HCT116 (cell line): ENCODE results near the gene ACVR1.

Experiments
- EZH2 ChIP-seq: fragments of 200-600 bp; sonication (generic); IDR thresholded peaks from 2 replicates; pipeline ENCODE4 v1.6.1; 2017; ENCODE audit warnings: antibody characterized with exemption, mixed run types
- POLR2A ChIP-seq: IDR thresholded peaks from 2 replicates; pipeline ENCODE4 v1.7.0; 2011; ENCODE audit warnings: borderline replicate concordance; ENCODE audit not compliant: insufficient read depth, insufficient read length; ENCODE audit errors: extremely low read depth
- POLR2AphosphoS5 ChIP-seq: IDR thresholded peaks from 2 replicates; pipeline ENCODE4 v1.6.1; 2011; ENCODE audit warnings: mild to moderate bottlenecking, low read depth, low read length, moderate library complexity
- SP1 ChIP-seq: IDR thresholded peaks from 2 replicates; pipeline ENCODE4 v1.6.1; 2012; ENCODE audit warnings: low read depth
- YY1 ChIP-seq: IDR thresholded peaks from 2 replicates; pipeline ENCODE4 v1.6.1; 2011; ENCODE audit warnings: low read length, low read depth, moderate library complexity, mild to moderate bottlenecking; ENCODE audit not compliant: insufficient replicate concordance; ENCODE audit errors: extremely low read depth
- TF ChIP-seq, protein P1 (sequence below), 3 experiments: fragments of 200-600 bp in 1 of 3; sonication (generic) in 1 of 3; IDR thresholded peaks in 2 of 3; conservative IDR thresholded peaks in 1 of 3; 2 replicates each; pipeline ENCODE4 v1.5.1; 2012 to 2017; ENCODE audit warnings: low read depth in 2 of 3, low read length in 2 of 3, antibody characterized with exemption in 1 of 3, borderline replicate concordance in 1 of 3, control low read depth in 1 of 3, mild to moderate bottlenecking in 1 of 3, mixed read lengths in 1 of 3, mixed run types in 1 of 3, moderate library complexity in 1 of 3; ENCODE audit not compliant: insufficient read depth in 1 of 3
- TF ChIP-seq, protein P2 (sequence below): IDR thresholded peaks from 2 replicates; pipeline ENCODE4 v1.6.1; 2012; ENCODE audit warnings: low read depth

DNA sequence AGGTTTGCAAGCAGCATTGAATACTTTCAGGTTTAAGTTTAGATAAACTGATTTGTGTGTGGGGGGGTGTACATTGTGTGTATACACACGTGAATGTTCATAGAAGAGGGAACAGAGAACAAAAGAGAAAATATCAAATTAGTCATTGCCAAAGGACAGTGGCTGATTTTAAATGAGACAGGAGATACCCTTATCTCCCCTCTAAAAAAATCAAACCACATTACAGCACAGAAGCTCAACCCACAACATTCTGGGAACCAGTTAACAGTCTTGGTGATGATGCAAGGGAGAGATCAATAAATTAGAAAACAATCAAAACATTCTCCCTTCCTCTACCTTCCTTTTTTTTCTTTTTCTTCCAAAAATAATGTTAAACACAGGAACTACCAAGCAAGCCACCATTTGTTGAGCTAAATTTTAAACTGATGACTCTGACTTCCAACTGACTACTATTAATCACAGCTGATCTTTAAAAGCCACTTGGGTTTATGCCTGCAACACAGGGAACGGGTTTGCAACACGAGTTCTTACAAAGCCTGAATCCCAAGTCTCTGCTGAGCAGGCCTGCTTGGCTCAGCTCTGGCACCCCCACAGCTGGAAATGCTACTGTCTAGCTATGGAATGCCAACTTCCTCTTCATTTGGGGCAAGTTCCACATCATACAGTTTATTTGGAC, 128.3 kb downstream of the ACVR1 start:
- TF ChIP-seq, protein P1, sequence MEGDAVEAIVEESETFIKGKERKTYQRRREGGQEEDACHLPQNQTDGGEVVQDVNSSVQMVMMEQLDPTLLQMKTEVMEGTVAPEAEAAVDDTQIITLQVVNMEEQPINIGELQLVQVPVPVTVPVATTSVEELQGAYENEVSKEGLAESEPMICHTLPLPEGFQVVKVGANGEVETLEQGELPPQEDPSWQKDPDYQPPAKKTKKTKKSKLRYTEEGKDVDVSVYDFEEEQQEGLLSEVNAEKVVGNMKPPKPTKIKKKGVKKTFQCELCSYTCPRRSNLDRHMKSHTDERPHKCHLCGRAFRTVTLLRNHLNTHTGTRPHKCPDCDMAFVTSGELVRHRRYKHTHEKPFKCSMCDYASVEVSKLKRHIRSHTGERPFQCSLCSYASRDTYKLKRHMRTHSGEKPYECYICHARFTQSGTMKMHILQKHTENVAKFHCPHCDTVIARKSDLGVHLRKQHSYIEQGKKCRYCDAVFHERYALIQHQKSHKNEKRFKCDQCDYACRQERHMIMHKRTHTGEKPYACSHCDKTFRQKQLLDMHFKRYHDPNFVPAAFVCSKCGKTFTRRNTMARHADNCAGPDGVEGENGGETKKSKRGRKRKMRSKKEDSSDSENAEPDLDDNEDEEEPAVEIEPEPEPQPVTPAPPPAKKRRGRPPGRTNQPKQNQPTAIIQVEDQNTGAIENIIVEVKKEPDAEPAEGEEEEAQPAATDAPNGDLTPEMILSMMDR (IDR thresholded peaks at IDR 0.05 in 2 of 3, conservative IDR thresholded peaks at IDR 0.05 in 1 of 3; ENCODE audit: borderline replicate concordance in 1 of 3, insufficient read depth in 1 of 3, low read depth in 2 of 3, low read length in 2 of 3) = no peak
- no peak for TF ChIP-seq YY1
- no peak for TF ChIP-seq POLR2AphosphoS5
- TF ChIP-seq POLR2A = no peak
- no peak for TF ChIP-seq EZH2
- TF ChIP-seq, protein P2, sequence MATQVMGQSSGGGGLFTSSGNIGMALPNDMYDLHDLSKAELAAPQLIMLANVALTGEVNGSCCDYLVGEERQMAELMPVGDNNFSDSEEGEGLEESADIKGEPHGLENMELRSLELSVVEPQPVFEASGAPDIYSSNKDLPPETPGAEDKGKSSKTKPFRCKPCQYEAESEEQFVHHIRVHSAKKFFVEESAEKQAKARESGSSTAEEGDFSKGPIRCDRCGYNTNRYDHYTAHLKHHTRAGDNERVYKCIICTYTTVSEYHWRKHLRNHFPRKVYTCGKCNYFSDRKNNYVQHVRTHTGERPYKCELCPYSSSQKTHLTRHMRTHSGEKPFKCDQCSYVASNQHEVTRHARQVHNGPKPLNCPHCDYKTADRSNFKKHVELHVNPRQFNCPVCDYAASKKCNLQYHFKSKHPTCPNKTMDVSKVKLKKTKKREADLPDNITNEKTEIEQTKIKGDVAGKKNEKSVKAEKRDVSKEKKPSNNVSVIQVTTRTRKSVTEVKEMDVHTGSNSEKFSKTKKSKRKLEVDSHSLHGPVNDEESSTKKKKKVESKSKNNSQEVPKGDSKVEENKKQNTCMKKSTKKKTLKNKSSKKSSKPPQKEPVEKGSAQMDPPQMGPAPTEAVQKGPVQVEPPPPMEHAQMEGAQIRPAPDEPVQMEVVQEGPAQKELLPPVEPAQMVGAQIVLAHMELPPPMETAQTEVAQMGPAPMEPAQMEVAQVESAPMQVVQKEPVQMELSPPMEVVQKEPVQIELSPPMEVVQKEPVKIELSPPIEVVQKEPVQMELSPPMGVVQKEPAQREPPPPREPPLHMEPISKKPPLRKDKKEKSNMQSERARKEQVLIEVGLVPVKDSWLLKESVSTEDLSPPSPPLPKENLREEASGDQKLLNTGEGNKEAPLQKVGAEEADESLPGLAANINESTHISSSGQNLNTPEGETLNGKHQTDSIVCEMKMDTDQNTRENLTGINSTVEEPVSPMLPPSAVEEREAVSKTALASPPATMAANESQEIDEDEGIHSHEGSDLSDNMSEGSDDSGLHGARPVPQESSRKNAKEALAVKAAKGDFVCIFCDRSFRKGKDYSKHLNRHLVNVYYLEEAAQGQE = no peak
- no peak for TF ChIP-seq SP1
